ENCODE results near the gene KIAA1328. TPM values are rescaled to one million over a fixed set of nuclear protein-coding genes. Genes with fewer than 3 reads are reported as not detected.

The KIAA1328 gene
- total and polyA plus RNA-seq, 5 donors: 2.6 to 9.7 (median 7.5) TPM

GRCh38 chr18:37055137-37055802 lies 226.3 kb downstream of the KIAA1328 start:
- no peaks in the 10 kb centered on the region for H3K27me3 ChIP-seq (ENCODE audit: control insufficient read depth, insufficient read depth)
- H3K4me1 ChIP-seq (ENCODE audit: control insufficient read depth, insufficient read depth, low read length): no peaks in the 10 kb centered on the region
- H3K4me3 ChIP-seq (ENCODE audit: low read length): no peak overlapping the region
- ATAC-seq (no peak), DNase-seq (no peak)
- intact Hi-C loops (cut with DNase I): no loop called here
- H3K27ac ChIP-seq (ENCODE audit: low read length): no peak overlapping the region
- H3K9me3 ChIP-seq (ENCODE audit: control insufficient read depth, low read length): no peaks in the 10 kb centered on the region
- whole genome bisulfite sequencing: 77% methylated on average over 3 of the region's 3 CpGs

- WGBS: 96% methylated on average over 3 of the region's 3 CpGs
- no peaks in the 10 kb centered on the region for H3K4me1 ChIP-seq (ENCODE audit: control insufficient read depth, insufficient read depth, low read length)
- H3K27ac ChIP-seq (ENCODE audit: low read length): no peak overlapping the region
- H3K27me3 ChIP-seq (ENCODE audit: control insufficient read depth, insufficient read depth): no peaks in the 10 kb centered on the region
- no peak for DNase-seq
- no peaks in the 10 kb centered on the region for H3K9me3 ChIP-seq (ENCODE audit: control insufficient read depth, low read length)
- intact Hi-C loops (cut with DNase I): no loop called here
- no peak for ATAC-seq
- no peak overlapping the region for H3K4me3 ChIP-seq (ENCODE audit: low read length)
Observed at GRCh38 chr18:37064187-37064586, 235.3 kb downstream of the KIAA1328 start.

GRCh38 chr18:37065254-37065653 lies 236.3 kb downstream of the KIAA1328 start:
- intact Hi-C loops (cut with DNase I): no loop called here
- Histone ChIP-seq H3K9me3 (ENCODE audit: control insufficient read depth, low read length) (no peaks in the 10 kb centered on the region), H3K4me3 (ENCODE audit: low read length) (no peak overlapping the region), H3K4me1 (ENCODE audit: control insufficient read depth, insufficient read depth, low read length) (no peaks in the 10 kb centered on the region), H3K27ac (ENCODE audit: low read length) (no peak overlapping the region), H3K27me3 (ENCODE audit: control insufficient read depth, insufficient read depth) (no peaks in the 10 kb centered on the region)
- 94% methylated on average over 1 of the region's 1 CpG for WGBS
- ATAC-seq (no peak), DNase-seq (no peak)

- H3K4me3 ChIP-seq (ENCODE audit: low read length): no peak overlapping the region
- DNase-seq (no peak), ATAC-seq (no peak)
- intact Hi-C loops (cut with DNase I): no loop called here
- 77% methylated on average over 6 of the region's 6 CpGs for WGBS
- no peaks in the 10 kb centered on the region for H3K9me3 ChIP-seq (ENCODE audit: control insufficient read depth, low read length)
- H3K4me1 ChIP-seq (ENCODE audit: control insufficient read depth, insufficient read depth, low read length): no peaks in the 10 kb centered on the region
- no peak overlapping the region for H3K27ac ChIP-seq (ENCODE audit: low read length)
- no peaks in the 10 kb centered on the region for H3K27me3 ChIP-seq (ENCODE audit: control insufficient read depth, insufficient read depth)
Observed at GRCh38 chr18:37084912-37085311, 256.0 kb downstream of the KIAA1328 start.

- no peak overlapping the region for H3K27ac ChIP-seq (ENCODE audit: low read length)
- WGBS: 85% methylated on average over 2 of the region's 2 CpGs
- no peak for DNase-seq
- no peak overlapping the region for H3K4me3 ChIP-seq (ENCODE audit: low read length)
- intact Hi-C loops (cut with DNase I): no loop called here
- no peaks in the 10 kb centered on the region for H3K9me3 ChIP-seq (ENCODE audit: control insufficient read depth, low read length)
- ATAC-seq: no peak
- H3K4me1 ChIP-seq (ENCODE audit: control insufficient read depth, insufficient read depth, low read length): no peaks in the 10 kb centered on the region
- no peaks in the 10 kb centered on the region for H3K27me3 ChIP-seq (ENCODE audit: control insufficient read depth, insufficient read depth)
Observed at GRCh38 chr18:37085362-37085761, 256.4 kb downstream of the KIAA1328 start.

- H3K4me1 ChIP-seq (ENCODE audit: control insufficient read depth, insufficient read depth, low read length): no peaks in the 10 kb centered on the region
- 87% methylated on average over 5 of the region's 5 CpGs for WGBS
- H3K9me3 ChIP-seq (ENCODE audit: control insufficient read depth, low read length): no peaks in the 10 kb centered on the region
- ATAC-seq: no peak
- no peak overlapping the region for H3K4me3 ChIP-seq (ENCODE audit: low read length)
- no peaks in the 10 kb centered on the region for H3K27me3 ChIP-seq (ENCODE audit: control insufficient read depth, insufficient read depth)
- no peak overlapping the region for H3K27ac ChIP-seq (ENCODE audit: low read length)
- intact Hi-C loops (cut with DNase I): no loop called here
- no peak for DNase-seq
Observed at GRCh38 chr18:37107748-37108522, 279.0 kb downstream of the KIAA1328 start.

GRCh38 chr18:37122877-37123276 lies 293.9 kb downstream of the KIAA1328 start:
- intact Hi-C loops (cut with DNase I): no loop called here
- ATAC-seq (no peak), DNase-seq (no peak)
- Histone ChIP-seq H3K27me3 (ENCODE audit: control insufficient read depth, insufficient read depth) (no peaks in the 10 kb centered on the region), H3K9me3 (ENCODE audit: control insufficient read depth, low read length) (no peaks in the 10 kb centered on the region), H3K4me1 (ENCODE audit: control insufficient read depth, insufficient read depth, low read length) (no peaks in the 10 kb centered on the region), H3K27ac (ENCODE audit: low read length) (no peak overlapping the region), H3K4me3 (ENCODE audit: low read length) (no peak overlapping the region)

GRCh38 chr18:37124516-37124915 lies 295.6 kb downstream of the KIAA1328 start:
- Histone ChIP-seq H3K9me3 (ENCODE audit: control insufficient read depth, low read length) (no peaks in the 10 kb centered on the region), H3K27ac (ENCODE audit: low read length) (no peak overlapping the region), H3K4me3 (ENCODE audit: low read length) (no peak overlapping the region), H3K4me1 (ENCODE audit: control insufficient read depth, insufficient read depth, low read length) (no peaks in the 10 kb centered on the region), H3K27me3 (ENCODE audit: control insufficient read depth, insufficient read depth) (no peaks in the 10 kb centered on the region)
- WGBS: 67% methylated on average over 2 of the region's 2 CpGs
- DNase-seq: no peak
- intact Hi-C loops (cut with DNase I): no loop called here
- ATAC-seq: no peak

GRCh38 chr18:37135177-37135576 lies 306.2 kb downstream of the KIAA1328 start:
- no peaks in the 10 kb centered on the region for H3K27me3 ChIP-seq (ENCODE audit: control insufficient read depth, insufficient read depth)
- no peak for DNase-seq
- no peak overlapping the region for H3K27ac ChIP-seq (ENCODE audit: low read length)
- no peak for ATAC-seq
- no peak overlapping the region for H3K4me3 ChIP-seq (ENCODE audit: low read length)
- WGBS: 97% methylated on average over 4 of the region's 4 CpGs
- no peaks in the 10 kb centered on the region for H3K4me1 ChIP-seq (ENCODE audit: control insufficient read depth, insufficient read depth, low read length)
- no peaks in the 10 kb centered on the region for H3K9me3 ChIP-seq (ENCODE audit: control insufficient read depth, low read length)
- intact Hi-C loops (cut with DNase I): no loop called here

- Histone ChIP-seq H3K9me3 (ENCODE audit: control insufficient read depth, low read length) (no peaks in the 10 kb centered on the region), H3K27me3 (ENCODE audit: control insufficient read depth, insufficient read depth) (no peaks in the 10 kb centered on the region), H3K4me3 (ENCODE audit: low read length) (no peak overlapping the region), H3K27ac (ENCODE audit: low read length) (no peak overlapping the region), H3K4me1 (ENCODE audit: control insufficient read depth, insufficient read depth, low read length) (no peaks in the 10 kb centered on the region)
- intact Hi-C loops (cut with DNase I): no loop called here
- 96% methylated on average over 3 of the region's 3 CpGs for WGBS
- ATAC-seq (no peak), DNase-seq (no peak)
Observed at GRCh38 chr18:37138456-37138855, 309.5 kb downstream of the KIAA1328 start.

- no peaks in the 10 kb centered on the region for H3K4me1 ChIP-seq (ENCODE audit: control insufficient read depth, insufficient read depth, low read length)
- ATAC-seq: no peak
- H3K27ac ChIP-seq (ENCODE audit: low read length): no peak overlapping the region
- H3K4me3 ChIP-seq (ENCODE audit: low read length): no peak overlapping the region
- DNase-seq: no peak
- H3K9me3 ChIP-seq (ENCODE audit: control insufficient read depth, low read length): no peaks in the 10 kb centered on the region
- H3K27me3 ChIP-seq (ENCODE audit: control insufficient read depth, insufficient read depth): no peaks in the 10 kb centered on the region
- intact Hi-C loops (cut with DNase I): no loop called here
- 96% methylated on average over 1 of the region's 1 CpG for WGBS
Observed at GRCh38 chr18:37139876-37140275, 310.9 kb downstream of the KIAA1328 start.
